ENCODE measurements around the gene MRPL12.
A peak's percentile ranks its signal among the peaks of the same experiment; 100 is the strongest.

DNA sequence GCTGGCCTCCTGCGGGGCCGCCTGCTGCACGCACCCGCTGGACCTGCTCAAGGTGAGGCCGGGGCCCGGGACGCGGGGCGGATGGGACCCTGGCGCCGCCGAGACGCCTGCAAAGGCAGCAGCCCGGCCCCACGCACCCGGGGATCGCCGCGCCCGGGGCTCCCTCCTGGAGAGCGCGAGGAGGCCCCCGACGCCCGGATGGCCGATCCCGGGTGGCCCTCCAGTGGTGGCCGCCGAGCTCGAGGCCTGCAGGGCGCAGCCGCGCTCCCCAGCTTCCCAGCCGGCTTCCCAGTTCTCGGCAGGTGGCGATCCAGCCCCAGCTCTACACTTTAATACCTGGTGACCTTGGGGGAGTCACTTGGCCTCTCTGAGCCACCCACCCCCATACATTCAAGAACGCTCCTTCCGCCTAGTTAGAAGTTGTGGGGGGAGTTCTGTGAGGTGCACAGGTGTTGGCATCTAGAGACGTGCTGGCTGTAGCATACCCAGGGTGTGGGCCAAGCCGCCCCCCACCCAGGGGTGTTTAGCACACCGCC lies 9.4 kb downstream of the MRPL12 start:
- TF ChIP-seq, protein P1, sequence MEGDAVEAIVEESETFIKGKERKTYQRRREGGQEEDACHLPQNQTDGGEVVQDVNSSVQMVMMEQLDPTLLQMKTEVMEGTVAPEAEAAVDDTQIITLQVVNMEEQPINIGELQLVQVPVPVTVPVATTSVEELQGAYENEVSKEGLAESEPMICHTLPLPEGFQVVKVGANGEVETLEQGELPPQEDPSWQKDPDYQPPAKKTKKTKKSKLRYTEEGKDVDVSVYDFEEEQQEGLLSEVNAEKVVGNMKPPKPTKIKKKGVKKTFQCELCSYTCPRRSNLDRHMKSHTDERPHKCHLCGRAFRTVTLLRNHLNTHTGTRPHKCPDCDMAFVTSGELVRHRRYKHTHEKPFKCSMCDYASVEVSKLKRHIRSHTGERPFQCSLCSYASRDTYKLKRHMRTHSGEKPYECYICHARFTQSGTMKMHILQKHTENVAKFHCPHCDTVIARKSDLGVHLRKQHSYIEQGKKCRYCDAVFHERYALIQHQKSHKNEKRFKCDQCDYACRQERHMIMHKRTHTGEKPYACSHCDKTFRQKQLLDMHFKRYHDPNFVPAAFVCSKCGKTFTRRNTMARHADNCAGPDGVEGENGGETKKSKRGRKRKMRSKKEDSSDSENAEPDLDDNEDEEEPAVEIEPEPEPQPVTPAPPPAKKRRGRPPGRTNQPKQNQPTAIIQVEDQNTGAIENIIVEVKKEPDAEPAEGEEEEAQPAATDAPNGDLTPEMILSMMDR (IDR thresholded peaks at IDR 0.05) = peak in 1 of 5 experiments; percentile 1
- no peak for TF ChIP-seq EP300 (IDR thresholded peaks at IDR 0.05)

Data from tibial nerve (tissue), 4 donors.